GM23248 (cell line): ENCODE results near the gene WDR82. TPM values are rescaled to one million over a fixed set of nuclear protein-coding genes. Genes with fewer than 3 reads are reported as not detected.

ENCODE experiments used
- DNase-seq: peaks from one replicate; pipeline ENCODE4 v3.0.0-alpha.2; 2015
- H2AFZ ChIP-seq: fragments of 200-600 bp; sonication (generic); 2 replicates; pipeline ENCODE4 v1.6.1; 2016; ENCODE audit warnings: antibody characterized with exemption
- H3F3A ChIP-seq: fragments of 200-600 bp; sonication (generic); 2 replicates; pipeline ENCODE4 v1.6.1; 2016; ENCODE audit warnings: mild to moderate bottlenecking, antibody characterized with exemption, mixed run types; ENCODE audit not compliant: insufficient read depth
- H3K27ac ChIP-seq: fragments of 200-600 bp; sonication (generic); 2 replicates; pipeline ENCODE4 v1.5.1; 2016; ENCODE audit warnings: mild to moderate bottlenecking
- H3K27me3 ChIP-seq: fragments of 200-600 bp; sonication (generic); replicated peaks from 2 replicates; pipeline ENCODE4 v1.6.1; 2016; ENCODE audit warnings: mild to moderate bottlenecking; ENCODE audit not compliant: insufficient read depth
- H3K36me3 ChIP-seq: fragments of 200-600 bp; sonication (generic); 2 replicates; pipeline ENCODE4 v1.6.1; 2016; ENCODE audit warnings: low read depth, mild to moderate bottlenecking
- H3K4me1 ChIP-seq: fragments of 200-600 bp; sonication (generic); 2 replicates; pipeline ENCODE4 v1.6.1; 2016; ENCODE audit warnings: mild to moderate bottlenecking; ENCODE audit not compliant: insufficient read depth
- H3K4me2 ChIP-seq: fragments of 200-600 bp; sonication (generic); one replicate; pipeline ENCODE4 v1.6.1; 2016; ENCODE audit warnings: mild to moderate bottlenecking; ENCODE audit not compliant: unreplicated experiment
- H3K4me3 ChIP-seq: fragments of 200-600 bp; sonication (generic); 2 replicates; pipeline ENCODE4 v1.5.1; 2016; ENCODE audit warnings: mild to moderate bottlenecking
- H3K79me2 ChIP-seq: fragments of 200-600 bp; sonication (generic); 2 replicates; pipeline ENCODE4 v1.6.1; 2016; ENCODE audit warnings: mild to moderate bottlenecking; ENCODE audit not compliant: insufficient read depth
- H3K9ac ChIP-seq: fragments of 200-600 bp; sonication (generic); 2 replicates; pipeline ENCODE4 v1.6.1; 2016; ENCODE audit warnings: mild to moderate bottlenecking
- H3K9me2 ChIP-seq: fragments of 200-600 bp; sonication (generic); 2 replicates; pipeline ENCODE4 v1.6.1; 2016; ENCODE audit warnings: mixed run types, mild to moderate bottlenecking, moderate library complexity; ENCODE audit not compliant: insufficient read depth
- H3K9me3 ChIP-seq: fragments of 200-600 bp; sonication (generic); one replicate; pipeline ENCODE4 v1.6.1; 2017; ENCODE audit warnings: low read depth
- H4K20me1 ChIP-seq: fragments of 200-600 bp; sonication (generic); 2 replicates; pipeline ENCODE4 v1.6.0; 2016; ENCODE audit not compliant: insufficient read depth
- EZH2 ChIP-seq: fragments of 200-600 bp; sonication (generic); IDR thresholded peaks from 2 replicates; pipeline ENCODE4 v1.6.1; 2018; ENCODE audit warnings: antibody characterized with exemption, mild to moderate bottlenecking; ENCODE audit not compliant: insufficient read depth, poor library complexity, severe bottlenecking
- EZH2phosphoT487 ChIP-seq: fragments of 200-600 bp; sonication (generic); IDR thresholded peaks from 2 replicates; pipeline ENCODE4 v1.6.1; 2018; ENCODE audit warnings: antibody characterized with exemption, moderate library complexity, mild to moderate bottlenecking, low read depth; ENCODE audit not compliant: insufficient read depth
- WGBS, 2 experiments: methylation state at CpG; one replicate each; pipeline ENCODE4 v1.1.6; 2015 to 2017; ENCODE audit warnings: low lambda C conversion rate in 2 of 2, low coverage in 1 of 2; ENCODE audit errors: missing lambda C conversion rate in 2 of 2; 5-methylcytosine and 5-hydroxymethylcytosine counted together
- in situ Hi-C: fragments of 300-500 bp; cut with MboI; formaldehyde crosslinking; loops from 2 replicates; pipeline ENCODE4 v1.15.0; 2020
- polyA plus RNA-seq: library from polyadenylated mRNA; unstranded; fragments of >200 nt; fragmentation: Nextera tagmentation; extraction: Ambion mirVana; gene quantifications from 2 replicates; pipeline ENCODE4 v1.2.1, GENCODE V29; 2016
- total RNA-seq: library from RNA; depleted of rRNA; stranded (reverse); fragments of >200 nt; shearing (Covaris generic); gene quantifications from 2 replicates; pipeline ENCODE4 v1.2.3, GENCODE V29; 2014

The WDR82 gene
- total and polyA plus RNA-seq, 2 experiments from 2014 or later = 16.1 to 56.1 TPM

DNA sequence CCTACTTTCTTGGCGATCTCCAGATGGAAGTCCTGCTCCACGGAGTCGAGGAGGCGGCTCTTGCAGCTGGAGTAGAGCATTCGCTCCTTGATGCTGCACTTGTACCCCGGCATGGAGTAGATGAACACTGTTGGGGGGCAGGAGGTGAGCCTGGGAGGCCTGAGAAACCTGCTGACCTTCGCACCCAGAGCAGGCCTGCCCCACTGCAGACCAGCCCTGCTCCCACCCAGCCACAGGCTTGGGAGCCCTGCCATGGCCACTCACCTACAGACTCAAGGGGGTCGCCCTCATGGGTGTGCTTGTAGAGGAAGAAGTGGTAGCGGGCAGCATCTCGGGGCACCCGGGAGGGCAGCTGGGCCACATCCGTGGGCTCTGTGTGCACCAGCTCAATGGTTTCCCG, 48.8 kb downstream of the WDR82 start:
- Histone ChIP-seq H3K36me3 (peaks cover 12% of the 10 kb centered on the region; the same call in 1 of the 2 replicates), H3K4me1 (no peaks in the 10 kb centered on the region), H3K4me3 (no peak overlapping the region), H3K27ac (no peak overlapping the region), H3K9me3 (no peaks in the 10 kb centered on the region), H3K9ac (no peak overlapping the region), H3F3A (no peaks in the 10 kb centered on the region), H4K20me1 (no peaks in the 10 kb centered on the region), H2AFZ (no peak overlapping the region), H3K9me2 (no peaks in the 10 kb centered on the region), H3K4me2 (no peak overlapping the region), H3K79me2 (peaks cover 28% of the 10 kb centered on the region), H3K27me3 (no peaks in the 10 kb centered on the region)
- no peak for TF ChIP-seq EZH2phosphoT487
- TF ChIP-seq EZH2 = no peak
- WGBS, 2 experiments = 86 to 92% methylated on average over 13 of the region's 13 CpGs
- in situ Hi-C loops = loop anchor here (10.0 kb wide), 1 partner anchor 115 kb away; no protein-coding TSS in a partner anchor
- DNase-seq = no peak

DNA sequence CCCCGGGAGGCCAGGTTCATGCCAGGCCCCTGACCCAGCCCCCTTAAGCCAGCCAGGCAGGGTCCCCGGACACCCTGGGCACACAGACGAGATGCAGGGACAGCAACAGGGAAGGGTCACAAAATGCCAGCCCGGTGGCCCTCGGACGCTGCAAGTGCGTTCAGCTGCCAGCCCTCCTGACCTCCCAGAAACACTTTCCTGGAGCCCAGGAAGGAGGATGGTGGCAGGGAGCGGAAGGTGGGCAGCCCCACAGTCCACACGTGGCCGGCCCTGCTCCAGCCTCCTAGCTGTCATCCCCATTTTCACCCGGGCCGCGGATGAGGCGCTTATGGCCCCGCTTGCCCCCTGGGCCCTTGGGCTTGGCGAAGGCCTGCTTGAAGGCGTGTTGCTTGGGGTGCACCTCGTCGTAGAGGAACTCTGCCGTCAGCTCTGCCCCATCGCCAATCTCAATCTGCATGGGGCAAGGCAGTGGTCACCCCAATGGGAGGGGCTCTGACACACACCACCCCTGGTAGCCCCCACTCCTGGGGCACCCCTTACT, 49.6 kb downstream of the WDR82 start:
- Histone ChIP-seq H3K4me1 (no peaks in the 10 kb centered on the region), H3K4me2 (no peak overlapping the region), H3K9ac (no peak overlapping the region), H3K79me2 (peaks cover 20% of the 10 kb centered on the region), H3K27ac (no peak overlapping the region), H3K36me3 (peaks cover 12% of the 10 kb centered on the region; the same call in 1 of the 2 replicates), H3K9me3 (no peaks in the 10 kb centered on the region), H3K9me2 (no peaks in the 10 kb centered on the region), H3F3A (no peaks in the 10 kb centered on the region), H2AFZ (no peak overlapping the region), H4K20me1 (no peaks in the 10 kb centered on the region), H3K27me3 (no peaks in the 10 kb centered on the region), H3K4me3 (no peak overlapping the region)
- no peak for DNase-seq
- in situ Hi-C loops = no loop called here
- WGBS, 2 experiments = 91 to 96% methylated on average over 21 of the region's 21 CpGs
- TF ChIP-seq EZH2 (no peak), EZH2phosphoT487 (no peak)

DNA sequence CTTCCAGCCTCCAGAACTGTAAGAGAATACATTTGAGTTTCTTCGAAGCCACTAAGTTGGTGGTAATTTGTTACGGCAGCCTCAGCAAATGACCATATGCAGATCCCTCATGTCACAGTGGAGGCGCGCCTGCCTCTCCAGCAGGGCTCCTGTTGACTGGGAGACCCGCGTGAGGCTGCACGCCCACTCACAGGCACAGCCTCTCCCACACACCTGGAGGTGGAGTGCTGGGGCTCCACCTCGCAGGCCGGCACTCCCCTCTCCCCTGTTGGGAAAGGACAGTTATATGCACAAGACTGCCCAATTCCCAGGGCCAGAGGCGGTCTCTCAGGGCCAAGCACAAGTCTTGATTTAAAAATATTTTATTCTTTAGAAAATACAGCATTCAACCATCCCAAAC, 50.2 kb downstream of the WDR82 start:
- Histone ChIP-seq H4K20me1 (no peaks in the 10 kb centered on the region), H3K4me2 (no peak overlapping the region), H3K4me3 (no peak overlapping the region), H2AFZ (no peak overlapping the region), H3K4me1 (no peaks in the 10 kb centered on the region), H3K36me3 (peaks cover 12% of the 10 kb centered on the region; the same call in 1 of the 2 replicates), H3K9me2 (no peaks in the 10 kb centered on the region), H3K27me3 (no peaks in the 10 kb centered on the region), H3F3A (no peaks in the 10 kb centered on the region), H3K79me2 (peaks cover 17% of the 10 kb centered on the region), H3K27ac (no peak overlapping the region), H3K9ac (no peak overlapping the region), H3K9me3 (no peaks in the 10 kb centered on the region)
- DNase-seq = no peak
- 80 to 81% methylated on average over 10 of the region's 10 CpGs for WGBS, 2 experiments
- no peak for TF ChIP-seq EZH2phosphoT487
- TF ChIP-seq EZH2 = no peak
- in situ Hi-C loops = no loop called here

DNA sequence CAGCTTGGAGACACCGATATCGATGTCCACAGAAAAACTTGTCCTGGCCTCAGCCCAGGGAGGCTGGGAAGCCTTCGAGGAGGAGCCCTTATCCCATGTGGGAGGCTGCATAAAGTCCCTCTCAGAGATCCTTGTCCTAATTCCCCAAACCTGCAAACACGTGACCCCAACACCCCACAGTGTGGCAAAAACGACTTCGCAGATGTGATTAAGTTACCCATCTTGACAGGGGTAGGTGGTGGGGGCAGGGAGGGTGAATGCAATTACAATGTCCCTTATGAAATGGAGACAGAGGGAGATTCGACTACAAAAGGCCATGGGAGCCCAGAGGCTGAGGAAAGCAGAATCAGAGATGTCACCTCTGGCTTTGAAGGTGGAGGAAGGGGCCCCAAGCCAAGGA, 50.7 kb downstream of the WDR82 start:
- no peaks in the 10 kb centered on the region for H4K20me1 ChIP-seq
- H3K27me3 ChIP-seq = no peaks in the 10 kb centered on the region
- no peaks in the 10 kb centered on the region for H3K4me1 ChIP-seq
- H3K9me3 ChIP-seq = no peaks in the 10 kb centered on the region
- 86 to 88% methylated on average over 7 of the region's 7 CpGs for WGBS, 2 experiments
- peaks cover 12% of the 10 kb centered on the region; the same call in 1 of the 2 replicates for H3K36me3 ChIP-seq
- no peak overlapping the region for H3K4me2 ChIP-seq
- no peaks in the 10 kb centered on the region for H3F3A ChIP-seq
- no peak for DNase-seq
- H3K4me3 ChIP-seq = no peak overlapping the region
- in situ Hi-C loops = no loop called here
- no peak overlapping the region for H2AFZ ChIP-seq
- peaks cover 12% of the 10 kb centered on the region for H3K79me2 ChIP-seq
- H3K27ac ChIP-seq = no peak overlapping the region
- TF ChIP-seq EZH2 = no peak
- no peaks in the 10 kb centered on the region for H3K9me2 ChIP-seq
- no peak overlapping the region for H3K9ac ChIP-seq
